ENCODE measurements around the gene AANAT.
A peak's percentile ranks its signal among the peaks of the same experiment; 100 is the strongest.
"Not testable (repeated sequence)": the region's sequence is repeated elsewhere in the genome, so short reads cannot be mapped to it uniquely, and the experiment has no call there.

AANAT gene

DNA sequence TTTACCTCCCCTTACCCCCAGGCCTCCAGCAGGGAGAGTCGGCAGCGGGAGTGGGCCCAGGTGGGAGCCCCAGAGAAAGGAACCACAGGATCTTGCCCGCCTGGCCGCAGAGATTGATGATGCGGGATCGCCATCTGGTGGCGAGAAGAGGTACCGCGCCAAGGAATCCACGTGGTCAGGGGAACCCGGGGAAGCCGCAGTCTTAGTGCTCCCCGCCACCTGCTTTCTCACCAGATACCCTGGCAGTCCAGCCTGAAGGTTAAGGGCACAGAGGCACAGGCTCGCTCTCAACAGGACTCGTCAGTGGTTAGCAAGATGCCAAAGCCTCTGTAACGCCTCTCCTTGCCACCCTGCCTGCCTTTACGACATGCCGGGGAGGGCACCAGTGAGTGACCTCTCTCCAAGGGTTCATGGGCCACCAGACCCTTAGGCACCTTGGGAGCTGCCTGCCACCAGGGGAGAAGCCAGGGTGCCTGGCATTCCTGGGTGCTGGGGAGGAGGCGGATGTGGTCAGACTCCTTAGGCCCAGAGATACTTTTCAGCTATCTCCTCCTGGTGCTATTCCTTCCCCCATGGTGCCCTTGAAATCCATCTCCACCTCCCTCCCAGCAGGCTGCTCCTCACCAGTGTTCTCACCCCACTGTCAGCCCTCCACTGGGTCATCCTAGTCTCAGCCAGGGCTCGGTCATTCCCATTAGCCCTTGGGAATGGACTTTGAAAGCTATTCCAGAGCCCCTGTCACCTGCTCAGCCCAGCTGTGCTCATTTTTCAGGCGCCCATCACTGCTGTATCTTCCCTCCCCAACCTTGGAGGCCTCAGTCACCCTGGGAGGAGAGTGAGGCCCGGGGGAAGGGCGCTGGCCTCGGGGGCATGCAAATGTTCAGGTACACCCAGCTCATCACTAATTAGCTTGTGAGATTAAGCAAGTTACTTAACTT is 39.3 kb downstream of the AANAT start:
- peak; percentile 83 to 84 for DNase-seq (ENCODE audit: low read depth in 2 of 2)

DNA sequence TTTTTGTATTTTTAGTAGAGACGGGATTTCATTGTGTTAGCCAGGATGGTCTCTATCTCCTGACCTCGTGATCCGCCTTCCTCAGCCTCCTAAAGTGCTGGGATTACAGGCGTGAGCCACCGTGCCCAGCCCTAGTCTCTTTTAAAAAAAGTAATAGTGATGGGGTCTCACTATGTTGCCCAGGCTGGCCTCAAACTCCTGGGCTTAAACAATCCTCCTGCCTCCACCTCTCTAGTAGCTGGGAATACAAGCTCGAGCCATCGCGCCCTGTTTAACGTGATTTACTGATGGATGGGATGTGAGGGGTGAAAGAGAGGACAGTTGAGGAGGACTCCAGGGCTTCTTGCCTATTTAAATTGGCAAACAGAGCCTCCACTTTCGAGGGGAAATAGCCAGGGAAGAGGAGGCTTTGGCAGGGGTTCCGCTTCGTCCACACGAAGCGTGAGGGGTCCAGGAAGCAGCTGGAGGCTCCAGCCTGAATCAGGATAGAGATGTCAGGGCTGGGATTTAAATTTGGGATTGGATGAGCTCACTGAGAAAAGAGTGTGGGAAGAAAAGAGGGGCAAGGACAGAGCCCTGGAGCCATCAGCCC is 41.2 kb downstream of the AANAT start:
- DNase-seq (ENCODE audit: low read depth in 2 of 2) = not testable (repeated sequence)

DNA sequence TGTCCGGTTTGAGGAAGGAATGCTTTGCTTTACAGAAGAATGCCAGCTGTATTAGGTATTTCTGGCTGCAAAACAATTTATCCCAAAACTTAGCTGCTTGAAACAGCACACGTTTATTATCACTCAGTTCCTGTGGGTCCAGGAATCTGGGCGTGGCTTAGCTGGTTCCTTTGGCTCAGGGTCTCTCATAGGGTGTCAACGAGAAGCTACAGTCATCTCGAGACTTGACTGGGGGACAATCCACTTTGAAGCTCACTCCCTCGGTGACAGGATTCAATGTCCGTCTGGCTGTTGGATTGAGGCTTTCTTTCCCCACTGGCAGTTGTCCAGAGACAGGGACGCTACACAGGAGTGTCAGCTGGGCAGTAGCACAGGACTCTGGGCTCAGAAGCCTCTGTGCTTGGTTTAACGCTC is 43.4 kb downstream of the AANAT start:
- DNase-seq (ENCODE audit: low read depth in 2 of 2) = no peak

DNA sequence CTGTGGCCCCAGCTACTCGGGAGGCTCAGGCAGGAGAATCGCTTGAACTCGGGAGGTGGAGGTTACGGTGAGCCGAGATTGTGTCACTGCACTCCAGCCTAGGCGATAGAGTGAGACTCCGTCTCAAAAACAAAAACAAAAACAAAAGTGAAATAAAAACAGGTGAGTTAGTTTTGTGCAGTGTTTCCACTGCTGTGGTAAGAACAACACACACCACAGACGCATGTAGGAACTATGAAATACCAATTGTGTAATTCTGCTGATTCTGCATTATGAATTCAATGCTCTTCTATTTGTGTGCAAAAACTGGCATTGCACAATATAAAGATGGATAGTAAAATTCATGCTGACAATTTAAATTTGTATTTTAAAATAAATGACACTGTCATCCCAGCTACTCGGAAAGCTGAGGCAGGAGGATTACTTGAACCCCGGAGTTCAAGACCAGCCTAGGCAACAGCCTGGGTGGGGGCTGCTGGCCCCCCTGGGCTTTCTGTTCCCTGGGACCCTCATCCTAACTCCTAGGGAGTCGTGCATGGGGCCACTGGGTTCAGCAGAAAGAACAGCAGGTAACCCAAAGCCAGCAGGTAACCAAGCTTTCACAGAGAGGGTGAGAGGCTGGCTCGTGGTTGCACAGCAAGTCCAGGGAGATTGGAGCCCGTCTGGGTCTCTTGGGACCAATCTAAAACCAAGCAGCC is 44.4 kb downstream of the AANAT start:
- no peak for DNase-seq (ENCODE audit: low read depth in 2 of 2)

DNA sequence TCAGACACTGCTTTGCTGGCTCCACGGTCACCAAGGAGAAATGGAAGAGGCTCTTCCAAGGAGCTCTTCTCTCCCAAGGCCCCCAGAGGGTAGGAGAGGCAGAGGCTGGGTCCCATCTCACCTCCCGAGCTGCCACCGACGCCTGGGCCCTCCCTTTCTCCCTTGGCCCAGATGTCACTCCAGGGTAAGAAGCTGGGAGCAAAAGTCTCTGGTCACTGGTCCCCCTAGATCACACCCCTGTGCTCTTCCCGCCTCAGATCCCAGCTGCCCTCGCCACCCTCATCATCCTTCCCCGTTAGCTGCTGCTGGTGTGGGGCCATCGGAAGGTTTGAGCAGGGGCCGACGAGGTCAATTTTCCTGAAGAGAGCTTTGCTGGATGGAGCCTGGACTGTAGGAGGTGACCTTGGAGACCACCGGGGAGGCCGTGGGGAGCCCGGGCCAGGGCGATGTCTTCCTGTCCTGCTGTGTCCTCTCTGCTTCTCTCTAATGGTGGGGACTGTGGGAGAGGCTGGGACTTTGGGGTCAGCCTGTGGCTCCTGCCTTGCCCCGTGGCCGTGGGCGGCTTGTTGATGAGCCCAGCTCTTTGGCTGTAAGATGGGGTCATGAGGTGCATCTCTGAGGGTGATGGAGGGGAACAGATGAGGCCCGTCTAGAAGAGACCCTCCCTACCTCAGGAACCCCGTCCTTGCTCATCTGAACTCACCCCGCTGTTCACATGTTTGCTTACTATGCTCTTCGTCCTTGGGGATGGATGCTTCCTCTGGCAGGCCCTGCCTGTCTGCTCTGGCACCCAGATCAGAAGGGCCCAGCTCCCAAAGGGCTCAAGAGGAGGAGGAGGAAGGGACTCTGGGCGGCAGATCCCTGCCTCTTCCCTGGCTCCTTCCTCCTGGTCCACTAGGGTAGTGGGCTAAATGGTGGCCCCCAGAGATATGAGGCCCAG is 45.2 kb downstream of the AANAT start:
- DNase-seq (ENCODE audit: low read depth in 2 of 2) = no peak

DNA sequence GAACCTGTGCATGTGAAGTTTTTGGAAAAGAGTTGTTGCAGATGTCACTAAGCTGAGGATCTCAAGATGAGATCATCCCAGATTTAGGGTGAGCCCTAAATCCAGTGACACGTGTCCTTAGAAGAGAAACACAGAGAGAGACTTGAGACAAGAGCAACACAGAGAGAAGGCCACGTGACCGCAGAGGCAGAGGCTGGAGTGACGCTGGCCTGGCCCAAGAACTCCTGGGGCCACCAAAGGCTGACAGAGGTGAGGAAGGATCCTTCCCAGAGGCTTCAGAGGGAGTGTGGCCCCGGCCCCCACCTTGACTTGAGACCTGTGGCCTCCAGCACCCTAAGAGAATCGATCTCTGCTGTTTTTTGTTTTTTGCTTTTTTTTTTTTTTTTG is 45.9 kb downstream of the AANAT start:
- DNase-seq (ENCODE audit: low read depth in 2 of 2) = no peak

DNA sequence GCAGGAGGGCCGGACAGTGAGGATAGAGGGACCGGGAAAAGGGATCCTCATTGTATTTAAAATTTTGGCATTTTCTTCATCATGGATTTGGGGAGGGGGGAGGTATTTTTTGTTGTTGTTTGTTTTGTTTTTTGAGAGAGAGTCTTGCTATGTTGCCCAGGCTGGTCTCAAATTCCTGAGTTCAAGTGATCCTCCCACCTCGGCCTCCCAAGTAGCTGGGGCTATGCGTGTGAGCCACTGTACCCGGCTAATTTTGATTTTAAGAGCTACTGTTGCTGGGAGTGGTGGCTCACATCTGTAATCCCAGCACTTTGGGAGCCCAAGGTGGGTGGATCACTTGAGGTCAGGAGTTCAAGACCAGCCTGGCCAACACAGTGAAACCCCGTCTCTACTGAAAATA is 47.0 kb downstream of the AANAT start:
- DNase-seq (ENCODE audit: low read depth in 2 of 2) = not testable (repeated sequence)

DNA sequence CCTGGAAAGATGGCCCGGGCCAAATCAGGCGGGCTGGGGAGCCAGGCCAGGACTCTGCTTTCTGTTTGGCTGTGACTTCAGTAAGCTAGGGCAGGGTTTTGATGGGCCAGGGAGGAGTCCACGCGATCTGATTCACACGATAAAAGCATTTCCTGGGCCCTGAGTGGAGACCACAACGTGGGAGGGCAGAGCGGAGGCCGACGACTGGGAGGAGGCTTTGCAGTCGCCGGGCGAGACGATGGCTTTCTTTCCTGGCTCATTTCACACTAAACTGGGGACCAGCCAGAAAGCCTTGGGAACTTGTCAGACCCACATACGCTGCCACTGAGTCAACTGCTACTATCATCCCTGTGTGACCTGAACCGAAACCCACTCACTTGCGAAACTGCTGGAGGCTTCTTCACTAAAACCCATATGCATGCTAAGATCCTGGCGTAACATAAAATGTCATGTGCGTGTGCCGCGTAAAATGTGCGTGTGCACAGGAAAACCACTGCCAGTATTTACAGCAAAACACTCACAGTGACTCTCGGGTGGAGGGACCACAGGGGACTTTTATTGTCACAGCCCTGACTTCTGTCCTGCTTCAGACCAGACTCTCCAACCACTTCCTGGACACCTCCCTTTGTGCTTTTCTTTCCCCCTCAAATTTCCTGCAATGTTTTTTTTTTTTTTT is 48.0 kb downstream of the AANAT start:
- peak; percentile 58 to 67 for DNase-seq (ENCODE audit: low read depth in 2 of 2)

DNA sequence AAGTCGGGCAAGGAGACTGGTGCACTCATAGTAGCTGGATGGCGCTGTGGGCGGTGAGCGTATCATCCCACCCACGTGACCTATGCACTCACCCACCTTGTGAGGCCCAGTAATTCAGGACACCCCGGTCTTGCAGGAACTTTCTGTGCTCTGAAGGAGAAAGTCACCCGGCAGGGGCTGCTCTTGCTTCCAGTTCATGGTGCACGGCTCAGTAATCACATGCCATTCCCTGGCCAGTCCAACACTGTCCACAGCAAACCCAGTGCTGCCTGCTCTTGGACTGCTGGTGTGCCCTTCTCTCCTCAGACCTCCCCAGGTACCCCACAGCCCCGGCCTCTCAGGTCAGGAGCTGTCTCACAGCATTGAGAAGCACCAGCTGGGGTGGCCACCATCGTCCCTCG is 50.2 kb downstream of the AANAT start:
- no peak for DNase-seq (ENCODE audit: low read depth in 2 of 2)

DNA sequence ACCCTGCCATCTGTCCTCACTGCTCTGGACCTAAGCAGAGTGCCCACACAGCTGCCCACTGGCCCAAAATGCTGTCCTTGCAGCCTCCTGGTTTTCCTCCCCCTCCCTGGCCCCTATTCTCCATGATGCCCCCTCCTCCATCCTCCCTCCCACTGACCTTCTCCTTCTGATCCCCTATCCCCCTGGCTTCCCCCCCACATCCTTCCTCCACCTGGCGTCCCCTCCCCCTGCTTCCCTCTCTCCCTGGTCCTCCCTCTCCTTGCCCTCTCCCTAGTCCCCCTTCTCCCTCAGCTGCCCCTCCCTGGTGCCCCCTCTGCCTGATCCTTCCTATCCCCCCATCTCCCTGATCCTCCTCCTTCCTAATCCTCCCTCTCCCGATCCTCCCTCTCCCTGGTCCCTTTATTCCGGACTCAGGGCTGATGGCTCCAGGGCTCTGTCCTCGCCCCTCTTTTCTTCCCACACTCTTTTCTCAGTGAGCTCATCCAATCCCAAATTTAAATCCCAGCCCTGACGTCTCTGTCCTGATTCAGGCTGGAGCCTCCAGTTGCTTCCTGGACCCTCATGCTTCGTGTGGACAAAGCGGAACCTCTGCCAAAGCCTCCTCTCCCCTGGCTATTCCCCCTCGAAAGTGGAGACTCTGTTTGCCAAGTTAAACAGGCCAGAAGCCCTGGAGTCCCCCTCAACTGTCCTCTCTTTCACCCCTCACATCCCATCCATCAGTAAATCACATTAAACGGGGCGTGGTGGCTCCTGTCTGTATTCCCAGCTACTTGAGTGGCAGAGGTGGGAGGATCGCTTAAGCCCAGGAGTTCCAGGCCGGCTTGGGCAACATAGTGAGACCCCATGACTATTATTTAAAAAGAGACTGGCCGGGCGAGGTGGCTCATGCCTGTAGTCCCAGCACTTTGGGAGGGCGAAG is 51.9 kb downstream of the AANAT start:
- DNase-seq (ENCODE audit: low read depth in 2 of 2) = no peak
